B cell (primary cell): ENCODE data around the gene RNF126. TPM values are rescaled to one million over a fixed set of nuclear protein-coding genes. Genes with fewer than 3 reads are reported as not detected.

Experiments
- ATAC-seq: fragments of 200-7000 bp; cut with Tn5 transposase; one replicate; pipeline ENCODE4 v1.10.0; 2021; ENCODE audit warnings: low read depth, mild to moderate bottlenecking, moderate number of reproducible peaks, moderate library complexity
- CTCF ChIA-PET: fragments of 350-600 bp; sonication (Branson Sonifier 250); formaldehyde crosslinking; loops from one replicate; lab custom pipeline; 2021; ENCODE audit warnings: antibody characterized with exemption, inconsistent platforms; lab: Charles Lee
- POLR2A ChIA-PET: fragments of 350-600 bp; sonication (Branson Sonifier 250); formaldehyde crosslinking; loops from one replicate; lab custom pipeline; 2021; ENCODE audit warnings: antibody characterized with exemption; lab: Charles Lee
- DNase-seq: peaks from one replicate; pipeline ENCODE4 v3.0.0; 2013
- H2AFZ ChIP-seq: 2 replicates; pipeline ENCODE4 v1.6.1; 2012; ENCODE audit warnings: mild to moderate bottlenecking, low read depth, low read length; ENCODE audit not compliant: insufficient read depth, poor library complexity, severe bottlenecking
- H3K27ac ChIP-seq, 2 donors: 1 replicate in 1 of 2; 2 replicates in 1 of 2; pipeline ENCODE4 v1.5.1; 2012 to 2013; ENCODE audit warnings: low read length in 2 of 2, mild to moderate bottlenecking in 2 of 2, moderate library complexity in 1 of 2
- H3K27me3 ChIP-seq, 4 experiments: fragments of 200-600 bp in 1 of 4; sonication (generic) in 1 of 4; replicated peaks in 1 of 4; 1 replicate in 2 of 4; 2 replicates in 2 of 4; pipeline versions ENCODE4 v1.6.1 to v1.7.0; 2013 to 2016; ENCODE audit warnings: low read length in 3 of 4, mild to moderate bottlenecking in 2 of 4, mixed read lengths in 1 of 4, moderate library complexity in 1 of 4; ENCODE audit not compliant: insufficient read depth in 4 of 4, control insufficient read depth in 3 of 4; ENCODE audit errors: control extremely low read depth in 1 of 4
- H3K36me3 ChIP-seq, 2 experiments: replicated peaks in 1 of 2; 1 replicate in 1 of 2; 2 replicates in 1 of 2; pipeline versions ENCODE4 v1.6.1 to v1.7.1; 2013; ENCODE audit warnings: low read length in 1 of 2; ENCODE audit not compliant: insufficient read depth in 2 of 2, control insufficient read depth in 1 of 2; ENCODE audit errors: control extremely low read depth in 1 of 2, extremely low read depth in 1 of 2
- H3K4me1 ChIP-seq, 2 donors: fragments of 200-600 bp in 1 of 2; sonication (generic) in 1 of 2; 1 replicate in 1 of 2; 2 replicates in 1 of 2; pipeline versions ENCODE4 v1.5.1 to v1.6.1; 2013 to 2017; ENCODE audit warnings: low read length in 2 of 2; ENCODE audit not compliant: control insufficient read depth in 2 of 2, insufficient read depth in 2 of 2
- H3K4me2 ChIP-seq: replicated peaks from 2 replicates; pipeline ENCODE3; 2012; ENCODE audit warnings: mild to moderate bottlenecking, low read depth, low read length; ENCODE audit not compliant: poor library complexity, severe bottlenecking
- H3K4me3 ChIP-seq, 5 experiments: fragments of 200-600 bp in 1 of 5; sonication (generic) in 1 of 5; 1 replicate in 3 of 5; 2 replicates in 2 of 5; pipeline versions ENCODE4 v1.5.1 to v1.7.0; 2011 to 2016; ENCODE audit warnings: low read length in 4 of 5, mild to moderate bottlenecking in 4 of 5, low read depth in 2 of 5, control low read depth in 1 of 5, moderate library complexity in 1 of 5; ENCODE audit not compliant: insufficient read depth in 1 of 5; ENCODE audit errors: control extremely low read depth in 1 of 5, extremely low read depth in 1 of 5
- H3K79me2 ChIP-seq: fragments of 200-600 bp; sonication (generic); one replicate; pipeline ENCODE4 v1.6.0; 2016; ENCODE audit warnings: low read length; ENCODE audit not compliant: control insufficient read depth, insufficient read depth
- H3K9ac ChIP-seq: fragments of 200-600 bp; sonication (generic); 2 replicates; pipeline ENCODE4 v1.6.1; 2017; ENCODE audit warnings: mild to moderate bottlenecking, low read length, moderate library complexity
- H3K9me3 ChIP-seq, 3 donors: one replicate each; pipeline versions ENCODE4 v1.6.1 to v1.7.1; 2013; ENCODE audit warnings: low read length in 2 of 3; ENCODE audit not compliant: control insufficient read depth in 2 of 3, insufficient read depth in 1 of 3; ENCODE audit errors: control extremely low read depth in 1 of 3
- H4K20me1 ChIP-seq: 2 replicates; pipeline ENCODE4 v1.6.0; 2012; ENCODE audit warnings: mild to moderate bottlenecking, low read length; ENCODE audit not compliant: insufficient read depth, control insufficient read depth, poor library complexity, severe bottlenecking
- H3K27ac Mint-ChIP-seq: one replicate; pipeline ENCODE4 v1.8.0; 2021; ENCODE audit warnings: mixed read lengths
- H3K27me3 Mint-ChIP-seq: one replicate; pipeline ENCODE4 v1.8.0; 2021; ENCODE audit warnings: mixed read lengths
- H3K4me1 Mint-ChIP-seq: one replicate; pipeline ENCODE4 v1.8.0; 2021; ENCODE audit warnings: mixed read lengths
- H3K4me3 Mint-ChIP-seq: one replicate; pipeline ENCODE4 v1.8.0; 2021; ENCODE audit warnings: mixed read lengths
- H3K9me3 Mint-ChIP-seq: one replicate; pipeline ENCODE4 v1.8.0; 2022; ENCODE audit warnings: mixed read lengths; ENCODE audit not compliant: insufficient read depth
- CTCF ChIP-seq: fragments of 200-600 bp; IDR thresholded peaks from one replicate; pipeline ENCODE4 v1.8.0; 2022; ENCODE audit warnings: antibody characterized with exemption, mild to moderate bottlenecking
- EZH2 ChIP-seq: IDR thresholded peaks from 2 replicates; pipeline ENCODE4 v1.6.1; 2012; ENCODE audit warnings: borderline replicate concordance, low read depth, mild to moderate bottlenecking, moderate library complexity, low read length; ENCODE audit not compliant: insufficient read depth, poor library complexity, severe bottlenecking
- WGBS: methylation state at CpG from one replicate; pipeline ENCODE4 v1.1.5; 2013; ENCODE audit warnings: missing lambda C conversion rate; ENCODE audit not compliant: insufficient coverage; 5-methylcytosine and 5-hydroxymethylcytosine counted together
- intact Hi-C: fragments of 100-400 bp; cut with micrococcal nuclease; formaldehyde crosslinking; loops from one replicate; pipeline ENCODE4 v1.10.0; 2022
- polyA plus RNA-seq: library from polyadenylated mRNA; depleted of rRNA; stranded (reverse); fragments of >200 nt; gene quantifications from 2 replicates; pipeline ENCODE4 v1.2.3, GENCODE V29; 2012
- total RNA-seq, 2 donors: library from RNA; stranded (reverse); fragments of 120-200 nt in 1 of 2; gene quantifications; 1 replicate in 1 of 2; 2 replicates in 1 of 2; pipeline versions ENCODE4 v1.2.3 to v1.2.4, GENCODE V29; 2013 to 2022

The RNF126 gene
- total and polyA plus RNA-seq, 2 donors (not counting 1 experiment from before 2014, with no cell fraction given) = 74.3 to 118 TPM

- POLR2A ChIA-PET = no interaction called here
- 97% methylated on average over 50 of the region's 54 CpGs for WGBS
- H3K79me2 ChIP-seq = peaks cover 77% of the 10 kb centered on the region
These were observed 10.3 kb downstream of the RNF126 start for GRCh38 chr19:652467-653389.

More at GRCh38 chr19:652467-653389, 10.3 kb downstream of the RNF126 start:
- Mint-ChIP-seq H3K27ac (no peak overlapping the region), H3K27me3 (no peaks in the 10 kb centered on the region), H3K4me3 (no peak overlapping the region), H3K9me3 (no peaks in the 10 kb centered on the region), H3K4me1 (peaks cover 29% of the 10 kb centered on the region)
- no peak overlapping the region for H3K27ac ChIP-seq
- DNase-seq = no peak
- intact Hi-C loops = no loop called here
- no peak for ATAC-seq
- H3K4me1 ChIP-seq = peaks cover 0 to 10% of the 10 kb centered on the region in 2 donors
- H3K27me3 ChIP-seq = no peaks in the 10 kb centered on the region
- H3K4me3 ChIP-seq = no peak overlapping the region
- peaks cover 96% of the 10 kb centered on the region for H4K20me1 ChIP-seq
- TF ChIP-seq CTCF (no peak), EZH2 (no peak)
- H3K36me3 ChIP-seq = peaks cover 0 to 53% of the 10 kb centered on the region in 2 experiments
- no peak overlapping the region for H2AFZ ChIP-seq
- CTCF ChIA-PET = no interaction called here
- H3K9ac ChIP-seq = no peak overlapping the region
- no peaks in the 10 kb centered on the region for H3K9me3 ChIP-seq
- H3K4me2 ChIP-seq = no peak overlapping the region
